AG04449 (cell line): ENCODE data around the gene DDIT3.
"Not testable (repeated sequence)": the region's sequence is repeated elsewhere in the genome, so short reads cannot be mapped to it uniquely, and the experiment has no call there.

Source experiments
- CTCF ChIA-PET: fragments of 350-600 bp; formaldehyde crosslinking; extraction: SDS; loops from one replicate; lab custom pipeline; 2021; ENCODE audit warnings: antibody characterized with exemption; lab: Yijun Ruan, JAX
- POLR2A ChIA-PET: fragments of 400-600, 350-600 bp; formaldehyde crosslinking; extraction: SDS; loops from one replicate; lab custom pipeline; 2020; ENCODE audit warnings: antibody characterized with exemption, inconsistent platforms; lab: Yijun Ruan, JAX
- DNase-seq: peaks from one replicate; pipeline ENCODE4 v3.0.0-alpha.2; 2010; ENCODE audit warnings: low read depth, low spot score
- H3K4me3 ChIP-seq: 2 replicates; pipeline ENCODE4 v1.5.1; 2011; ENCODE audit warnings: low read depth, mild to moderate bottlenecking, control low read depth, low read length
- TF ChIP-seq, protein P1 (sequence below): IDR thresholded peaks from one replicate; pipeline ENCODE4 v1.5.1; 2011; ENCODE audit warnings: mild to moderate bottlenecking, moderate library complexity, low read length, control low read depth, inconsistent platforms; ENCODE audit not compliant: insufficient read depth; ENCODE audit errors: missing control alignments

The DDIT3 gene

DNA sequence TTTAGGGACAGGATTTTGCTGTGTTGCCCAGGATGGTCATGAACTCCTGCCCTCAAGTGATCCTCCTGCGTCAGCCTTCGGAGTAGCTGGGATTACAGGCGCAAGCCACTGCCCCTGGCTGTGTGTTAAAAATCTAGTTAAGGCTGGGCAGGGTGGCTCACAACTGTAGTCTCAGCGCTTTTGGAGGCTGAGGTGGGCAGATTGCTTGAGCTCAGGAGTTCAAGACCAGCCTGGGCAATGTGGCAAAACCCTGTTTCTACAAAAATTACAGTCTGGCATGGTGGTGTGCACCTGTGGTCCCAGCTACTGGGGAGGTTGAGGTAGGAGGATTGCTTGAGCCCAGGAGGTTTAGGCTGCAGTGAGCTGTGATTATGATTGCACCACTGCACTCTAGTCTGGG lies 9.2 kb downstream of the DDIT3 start:
- ChIA-PET POLR2A (no interaction called here), CTCF (interaction anchor here (1.4 kb wide), 1 partner anchor 20 kb away, joined by 3 read pairs; no protein-coding TSS in a partner anchor)
- TF ChIP-seq, protein P1, sequence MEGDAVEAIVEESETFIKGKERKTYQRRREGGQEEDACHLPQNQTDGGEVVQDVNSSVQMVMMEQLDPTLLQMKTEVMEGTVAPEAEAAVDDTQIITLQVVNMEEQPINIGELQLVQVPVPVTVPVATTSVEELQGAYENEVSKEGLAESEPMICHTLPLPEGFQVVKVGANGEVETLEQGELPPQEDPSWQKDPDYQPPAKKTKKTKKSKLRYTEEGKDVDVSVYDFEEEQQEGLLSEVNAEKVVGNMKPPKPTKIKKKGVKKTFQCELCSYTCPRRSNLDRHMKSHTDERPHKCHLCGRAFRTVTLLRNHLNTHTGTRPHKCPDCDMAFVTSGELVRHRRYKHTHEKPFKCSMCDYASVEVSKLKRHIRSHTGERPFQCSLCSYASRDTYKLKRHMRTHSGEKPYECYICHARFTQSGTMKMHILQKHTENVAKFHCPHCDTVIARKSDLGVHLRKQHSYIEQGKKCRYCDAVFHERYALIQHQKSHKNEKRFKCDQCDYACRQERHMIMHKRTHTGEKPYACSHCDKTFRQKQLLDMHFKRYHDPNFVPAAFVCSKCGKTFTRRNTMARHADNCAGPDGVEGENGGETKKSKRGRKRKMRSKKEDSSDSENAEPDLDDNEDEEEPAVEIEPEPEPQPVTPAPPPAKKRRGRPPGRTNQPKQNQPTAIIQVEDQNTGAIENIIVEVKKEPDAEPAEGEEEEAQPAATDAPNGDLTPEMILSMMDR: no peak
- H3K4me3 ChIP-seq: no peak overlapping the region
- DNase-seq: no peak

DNA sequence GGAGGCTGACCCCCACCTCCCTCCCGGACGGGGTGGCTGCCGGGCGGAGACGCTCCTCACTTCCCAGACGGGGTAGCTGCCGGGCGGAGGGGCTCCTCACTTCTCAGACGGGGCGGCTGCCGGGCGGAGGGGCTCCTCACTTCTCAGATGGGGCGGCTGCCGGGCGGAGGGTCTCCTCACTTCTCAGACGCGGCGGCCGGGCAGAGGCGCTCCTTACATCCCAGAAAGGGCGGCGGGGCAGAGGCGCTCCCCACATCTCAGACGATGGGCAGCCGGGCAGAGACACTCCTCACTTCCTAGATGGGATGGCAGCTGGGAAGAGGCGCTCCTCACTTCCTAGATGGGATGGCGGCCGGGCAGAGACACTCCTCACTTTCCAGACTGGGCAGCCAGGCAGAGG lies 12.5 kb downstream of the DDIT3 start:
- POLR2A ChIA-PET, CTCF ChIA-PET, DNase-seq, H3K4me3 ChIP-seq: not testable (repeated sequence)

DNA sequence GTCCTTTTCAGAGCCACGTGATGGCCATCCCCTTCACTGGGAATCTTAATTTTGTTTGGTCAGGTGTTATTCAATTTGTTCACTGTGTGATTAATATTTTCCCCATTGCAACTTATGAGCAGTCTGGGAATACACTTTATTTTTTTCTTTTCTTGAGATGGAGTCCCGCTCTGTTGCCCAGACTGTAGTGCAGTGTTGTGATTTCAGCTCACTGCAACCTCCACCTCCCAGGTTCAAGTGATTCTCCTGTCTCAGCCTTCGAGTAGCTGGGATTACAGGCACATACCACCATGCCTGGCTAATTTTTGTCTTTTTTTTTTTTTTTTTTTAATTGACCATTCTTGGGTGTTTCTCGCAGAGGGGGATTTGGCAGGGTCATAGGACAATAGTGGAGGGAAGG lies 13.8 kb downstream of the DDIT3 start:
- CTCF ChIA-PET: interaction anchor here (1.8 kb wide), 1 partner anchor 48 kb away, joined by 4 read pairs; no protein-coding TSS in a partner anchor
- not testable (repeated sequence) for H3K4me3 ChIP-seq, DNase-seq
- POLR2A ChIA-PET: interaction anchor here (1.2 kb wide), 1 partner anchor 11 kb away, joined by 4 read pairs; no protein-coding TSS in a partner anchor

DNA sequence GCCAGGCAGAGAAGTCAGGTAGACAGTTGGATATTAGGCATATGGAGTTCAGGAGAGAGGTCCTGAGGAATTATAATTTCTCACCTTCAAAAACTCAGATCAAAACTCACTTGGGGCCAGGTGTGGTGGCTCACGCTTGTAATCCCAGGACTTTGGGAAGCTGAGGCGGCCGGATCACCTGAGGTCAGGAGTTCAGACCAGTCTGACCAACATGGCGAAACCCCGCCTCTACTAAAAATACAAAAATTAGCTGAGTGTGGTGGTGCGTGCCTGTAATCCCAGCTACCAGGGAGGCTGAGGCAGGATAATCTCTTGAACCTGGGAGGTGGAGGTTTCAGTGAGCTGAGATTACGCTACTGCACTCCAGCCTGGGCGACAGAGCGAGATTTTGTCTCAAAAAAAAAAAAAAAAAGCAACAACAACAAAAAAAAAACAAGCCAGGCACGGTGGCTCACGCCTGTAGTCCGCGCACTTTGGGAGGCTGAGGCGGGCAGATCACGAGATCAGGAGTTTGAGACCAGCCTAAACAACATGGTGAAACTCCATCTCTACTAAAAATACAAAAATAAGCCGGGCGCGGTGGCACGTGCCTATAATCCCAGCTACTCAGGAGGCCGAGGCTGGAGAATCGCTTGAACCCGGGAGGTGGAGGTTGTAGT lies 17.9 kb downstream of the DDIT3 start:
- H3K4me3 ChIP-seq, DNase-seq: not testable (repeated sequence)
- ChIA-PET CTCF (interaction anchor here (1.6 to 1.7 kb wide), 2 partner anchors 13 to 43 kb away, joined by 4 to 8 read pairs; partner anchors contain the start of gene GLI1), POLR2A (interaction anchor here (0.6 kb wide), 1 partner anchor 223 kb away, joined by 3 read pairs; no protein-coding TSS in a partner anchor)

DNA sequence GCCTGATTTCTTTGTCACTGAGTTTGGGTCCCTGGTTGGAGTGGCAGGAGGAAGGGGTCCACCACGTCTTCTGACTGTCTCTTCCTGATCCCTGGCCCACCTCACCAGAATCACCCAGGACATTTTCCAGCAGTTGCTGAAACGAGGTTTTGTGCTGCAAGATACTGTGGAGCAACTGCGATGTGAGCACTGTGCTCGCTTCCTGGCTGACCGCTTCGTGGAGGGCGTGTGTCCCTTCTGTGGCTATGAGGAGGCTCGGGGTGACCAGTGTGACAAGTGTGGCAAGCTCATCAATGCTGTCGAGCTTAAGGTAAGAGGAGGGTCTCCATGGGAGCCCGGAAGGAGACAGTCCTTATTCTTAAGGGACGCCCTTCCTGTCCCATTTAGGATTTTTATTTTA lies 20.1 kb downstream of the DDIT3 start:
- DNase-seq: no peak
- CTCF ChIA-PET: interaction anchor here (1.1 to 1.2 kb wide), 2 partner anchors 41 to 286 kb away, joined by 3 read pairs; partner anchors contain the start of gene GLI1
- POLR2A ChIA-PET: no interaction called here
- TF ChIP-seq, protein P1: no peak
- H3K4me3 ChIP-seq: no peak overlapping the region

DNA sequence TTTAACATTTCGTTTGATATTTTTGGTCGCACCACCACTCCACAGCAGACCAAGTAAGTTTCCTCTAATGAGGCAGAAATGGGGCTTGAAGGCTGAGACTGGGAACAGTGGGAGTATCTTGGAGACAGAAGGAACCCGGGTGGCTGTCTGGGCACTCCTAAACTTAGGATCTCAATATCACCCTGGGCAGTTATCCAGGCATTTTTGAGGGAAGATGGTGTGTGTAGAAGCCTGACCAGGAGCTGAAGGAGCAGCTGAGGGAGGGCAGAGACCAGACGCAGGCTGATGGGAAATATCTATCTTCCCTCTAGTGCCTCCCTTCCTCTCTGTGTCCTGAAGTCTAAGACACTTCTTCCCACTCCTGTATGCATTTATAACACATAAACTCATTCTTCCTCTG lies 21.7 kb downstream of the DDIT3 start:
- POLR2A ChIA-PET: no interaction called here
- TF ChIP-seq, protein P1: no peak
- DNase-seq: no peak
- CTCF ChIA-PET: no interaction called here
- no peak overlapping the region for H3K4me3 ChIP-seq

DNA sequence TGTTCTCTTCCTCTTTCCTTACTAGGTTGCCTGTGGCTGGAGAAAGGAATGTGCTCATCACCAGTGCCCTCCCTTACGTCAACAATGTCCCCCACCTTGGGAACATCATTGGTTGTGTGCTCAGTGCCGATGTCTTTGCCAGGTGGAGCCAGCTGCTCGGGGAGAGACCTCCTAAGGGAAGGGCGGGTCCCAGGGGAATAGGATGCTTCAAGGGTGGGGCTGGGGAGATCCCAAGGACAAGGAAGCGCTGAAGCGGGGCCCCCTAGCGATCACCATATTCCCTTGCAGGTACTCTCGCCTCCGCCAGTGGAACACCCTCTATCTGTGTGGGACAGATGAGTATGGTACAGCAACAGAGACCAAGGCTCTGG lies 22.2 kb downstream of the DDIT3 start:
- DNase-seq: no peak
- CTCF ChIA-PET: interaction anchor here (1.2 to 1.3 kb wide), 2 partner anchors 18 to 20 kb away, joined by 3 read pairs; no protein-coding TSS in a partner anchor
- POLR2A ChIA-PET: no interaction called here

More for the DNA sequence above, 22.2 kb downstream of the DDIT3 start:
- TF ChIP-seq, protein P1: no peak
- H3K4me3 ChIP-seq: no peak overlapping the region
